ENCODE data around the gene GALNT17. TPM values are rescaled to one million over a fixed set of nuclear protein-coding genes. Genes with fewer than 3 reads are reported as not detected.

The GALNT17 gene
- total RNA-seq, 1 experiment from 2014 or later, result not detected

GRCh38 chr7:71285571-71286145, 153.7 kb downstream of the GALNT17 start:
- no peaks in the 10 kb centered on the region for H3K4me1 ChIP-seq (ENCODE audit: insufficient read depth, low read length, poor library complexity, severe bottlenecking)
- no peak overlapping the region for H3K27ac ChIP-seq (ENCODE audit: low read depth, low read length, poor library complexity, severe bottlenecking)
- no peaks in the 10 kb centered on the region for H3K36me3 ChIP-seq (ENCODE audit: insufficient read depth, low read length, poor library complexity, severe bottlenecking)
- peaks cover 18% of the 10 kb centered on the region for H3K9me3 ChIP-seq (ENCODE audit: low read depth, low read length, poor library complexity, severe bottlenecking)
- TF ChIP-seq CTCF (conservative IDR thresholded peaks at IDR 0.05; ENCODE audit: low read depth, low read length), result no peak
- intact Hi-C loops (cut with micrococcal nuclease; ENCODE audit: unreplicated experiment), result no loop called here
- BruUV-seq (replicated peaks), result no TSS peak
- no peaks in the 10 kb centered on the region for H3K27me3 ChIP-seq (replicated peaks; ENCODE audit: insufficient read depth, low read depth, low read length, poor library complexity)
- DNase-seq (ENCODE audit: low spot score), result no peak
- no peak overlapping the region for H3K4me3 ChIP-seq (ENCODE audit: low read depth, low read length, poor library complexity, severe bottlenecking)
- ChIA-PET POLR2A (ENCODE audit: low non-redundant PET) (no interaction called here), CTCF (no interaction called here)

- Histone ChIP-seq H3K4me3 (ENCODE audit: low read depth, low read length, poor library complexity, severe bottlenecking) (no peak overlapping the region), H3K4me1 (ENCODE audit: insufficient read depth, low read length, poor library complexity, severe bottlenecking) (no peaks in the 10 kb centered on the region), H3K27me3 (replicated peaks; ENCODE audit: insufficient read depth, low read depth, low read length, poor library complexity) (no peaks in the 10 kb centered on the region), H3K9me3 (ENCODE audit: low read depth, low read length, poor library complexity, severe bottlenecking) (peaks cover 15% of the 10 kb centered on the region), H3K27ac (ENCODE audit: low read depth, low read length, poor library complexity, severe bottlenecking) (no peak overlapping the region), H3K36me3 (ENCODE audit: insufficient read depth, low read length, poor library complexity, severe bottlenecking) (no peaks in the 10 kb centered on the region)
- DNase-seq (ENCODE audit: low spot score), result no peak
- ChIA-PET POLR2A (ENCODE audit: low non-redundant PET) (no interaction called here), CTCF (no interaction called here)
- BruUV-seq (replicated peaks), result no TSS peak
- TF ChIP-seq CTCF (conservative IDR thresholded peaks at IDR 0.05; ENCODE audit: low read depth, low read length) (no peak), EZH2 (IDR thresholded peaks at IDR 0.05; ENCODE audit: borderline replicate concordance, low read depth, low read length, poor library complexity, severe bottlenecking) (no peak)
- intact Hi-C loops (cut with micrococcal nuclease; ENCODE audit: unreplicated experiment), result no loop called here
Measured at GRCh38 chr7:71286336-71286735, 154.4 kb downstream of the GALNT17 start.

DNA sequence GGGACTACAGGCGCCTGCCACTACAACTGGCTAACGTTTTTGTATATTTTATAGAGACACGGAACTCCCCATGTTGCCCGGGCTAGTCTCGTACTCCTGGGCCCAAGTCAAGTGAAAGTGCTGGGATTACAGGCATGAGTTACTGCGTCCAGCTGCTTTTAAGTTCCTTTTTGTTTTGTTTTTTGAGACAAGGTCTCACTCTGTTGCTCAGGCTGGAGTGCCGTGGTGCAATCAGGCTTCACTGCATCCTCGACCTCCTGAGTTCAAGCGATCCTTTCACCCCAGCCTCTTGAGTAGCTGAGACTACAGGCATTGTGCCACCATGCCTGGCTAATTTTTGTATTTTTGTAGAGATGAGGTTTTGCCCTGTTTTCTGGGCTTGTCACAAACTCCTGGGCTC, 155.0 kb downstream of the GALNT17 start:
- ChIA-PET POLR2A (ENCODE audit: low non-redundant PET) (no interaction called here), CTCF (no interaction called here)
- no peak overlapping the region for H3K27ac ChIP-seq (ENCODE audit: low read depth, low read length, poor library complexity, severe bottlenecking)
- no peaks in the 10 kb centered on the region for H3K27me3 ChIP-seq (replicated peaks; ENCODE audit: insufficient read depth, low read depth, low read length, poor library complexity)
- no peaks in the 10 kb centered on the region for H3K4me1 ChIP-seq (ENCODE audit: insufficient read depth, low read length, poor library complexity, severe bottlenecking)
- DNase-seq (ENCODE audit: low spot score), result no peak
- BruUV-seq (replicated peaks), result no TSS peak
- no peak for TF ChIP-seq EZH2 (IDR thresholded peaks at IDR 0.05; ENCODE audit: borderline replicate concordance, low read depth, low read length, poor library complexity, severe bottlenecking)
- TF ChIP-seq CTCF (conservative IDR thresholded peaks at IDR 0.05; ENCODE audit: low read depth, low read length), result no peak
- intact Hi-C loops (cut with micrococcal nuclease; ENCODE audit: unreplicated experiment), result no loop called here
- H3K4me3 ChIP-seq (ENCODE audit: low read depth, low read length, poor library complexity, severe bottlenecking), result no peak overlapping the region
- no peaks in the 10 kb centered on the region for H3K36me3 ChIP-seq (ENCODE audit: insufficient read depth, low read length, poor library complexity, severe bottlenecking)
- H3K9me3 ChIP-seq (ENCODE audit: low read depth, low read length, poor library complexity, severe bottlenecking), result peaks cover 15% of the 10 kb centered on the region

Data from A673 (cell line).